MCF 10A (cell line): ENCODE data around the gene OR2V2. TPM values are rescaled to one million over a fixed set of nuclear protein-coding genes. Genes with fewer than 3 reads are reported as not detected.
A peak's percentile ranks its signal among the peaks of the same experiment; 100 is the strongest.

Experiments
- BruUV-seq: library from RNA; stranded (reverse); fragments of 400-500 nt; replicated peaks from 2 replicates; lab custom pipeline; 2021; lab: Mats Ljungman, UMichigan
- CTCF ChIA-PET: fragments of 300-600 bp; sonication (Branson Sonifier 250); formaldehyde crosslinking; extraction: SDS; loops from one replicate; lab custom pipeline; 2021; ENCODE audit warnings: antibody characterized with exemption, inconsistent platforms; lab: Yijun Ruan, JAX
- POLR2A ChIA-PET: fragments of 300-600, 350-650 bp; sonication (Branson Sonifier 250); formaldehyde crosslinking; extraction: SDS; loops from one replicate; lab custom pipeline; 2020; ENCODE audit warnings: antibody characterized with exemption, inconsistent platforms; lab: Yijun Ruan, JAX
- DNase-seq: peaks from one replicate; pipeline ENCODE4 v3.0.0-alpha.2; 2018; ENCODE audit not compliant: unreplicated experiment
- H3K27ac Mint-ChIP-seq: one replicate; pipeline ENCODE4 v1.8.0; 2022; ENCODE audit warnings: mild to moderate bottlenecking, low read depth, mixed read lengths; ENCODE audit not compliant: unreplicated experiment
- H3K27me3 Mint-ChIP-seq: one replicate; pipeline ENCODE4 v1.8.0; 2022; ENCODE audit warnings: mixed read lengths; ENCODE audit not compliant: insufficient read depth, unreplicated experiment
- H3K36me3 Mint-ChIP-seq: one replicate; pipeline ENCODE4 v1.8.0; 2022; ENCODE audit warnings: mild to moderate bottlenecking, moderate library complexity, mixed read lengths; ENCODE audit not compliant: insufficient read depth, unreplicated experiment
- H3K4me1 Mint-ChIP-seq: one replicate; pipeline ENCODE4 v1.8.0; 2022; ENCODE audit warnings: mixed read lengths; ENCODE audit not compliant: insufficient read depth, unreplicated experiment
- H3K4me3 Mint-ChIP-seq: one replicate; pipeline ENCODE4 v1.8.0; 2022; ENCODE audit warnings: mild to moderate bottlenecking, moderate library complexity, mixed read lengths; ENCODE audit not compliant: unreplicated experiment
- H3K9me3 Mint-ChIP-seq: one replicate; pipeline ENCODE4 v1.8.0; 2022; ENCODE audit warnings: mixed read lengths; ENCODE audit not compliant: unreplicated experiment
- CTCF ChIP-seq: fragments of 200-600 bp; IDR thresholded peaks from one replicate; pipeline ENCODE4 v1.8.0; 2022; ENCODE audit warnings: antibody characterized with exemption, mild to moderate bottlenecking; ENCODE audit not compliant: unreplicated experiment
- intact Hi-C: fragments of 100-400 bp; cut with micrococcal nuclease; formaldehyde crosslinking; loops from 2 replicates; pipeline ENCODE4 v1.14.1; 2022
- total RNA-seq: library from RNA; stranded (reverse); gene quantifications from 2 replicates; pipeline ENCODE4 v1.2.3, GENCODE V29; 2022

OR2V2 gene
- total RNA-seq, 1 experiment from 2014 or later: not detected

DNA sequence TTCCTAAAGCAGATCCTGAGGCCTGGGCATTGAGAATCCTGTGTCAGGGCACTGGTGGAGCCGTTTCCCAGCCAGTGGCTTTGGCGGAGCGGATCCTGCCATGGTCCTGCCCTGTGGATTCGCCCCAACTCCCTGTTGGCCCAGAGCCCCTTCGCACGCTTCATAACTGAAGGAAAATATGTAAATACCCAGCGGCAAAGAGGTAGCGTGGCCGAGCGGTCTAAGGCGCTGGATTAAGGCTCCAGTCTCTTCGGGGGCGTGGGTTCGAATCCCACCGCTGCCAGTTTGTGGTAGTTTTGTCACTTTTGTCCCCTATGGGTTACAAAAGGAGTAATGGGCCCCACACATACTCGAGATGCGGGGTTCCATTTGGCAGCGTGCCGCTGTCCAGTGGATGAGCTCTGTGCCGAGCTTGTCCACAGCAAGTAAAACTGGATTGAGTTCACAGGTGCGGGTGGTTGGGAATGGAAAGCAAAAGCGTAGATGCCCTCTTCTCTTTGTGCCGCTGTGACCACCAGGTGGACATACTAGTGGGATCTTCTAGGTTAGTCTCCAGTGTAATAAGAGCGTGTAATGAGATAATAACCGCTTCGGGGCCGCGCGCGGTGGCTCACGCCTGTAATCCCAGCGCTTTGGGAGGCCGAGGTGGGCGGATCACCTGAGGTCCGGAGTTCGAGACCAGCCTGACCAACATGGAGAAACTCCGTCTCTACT is 40.3 kb downstream of the OR2V2 start:
- no peaks in the 10 kb centered on the region for H3K27me3 Mint-ChIP-seq
- ChIA-PET POLR2A (interaction anchor here (0.8 to 8.8 kb wide), 17 partner anchors 15 to 388 kb away, joined by 3 to 432 read pairs (median 11); partner anchors contain the start of genes RACK1, TRIM41, TRIM52 and TRIM7), CTCF (interaction anchor here (0.6 to 7.4 kb wide), 6 partner anchors 9 to 817 kb away, joined by 3 to 67 read pairs (median 4); partner anchors contain the start of gene TRIM7)
- H3K27ac Mint-ChIP-seq: peak overlapping the region; percentile 93
- peak; percentile 92 for DNase-seq
- H3K36me3 Mint-ChIP-seq: peaks cover 38% of the 10 kb centered on the region
- intact Hi-C loops: loop anchor here (1.0 to 10.0 kb wide), 6 partner anchors 15 to 403 kb away; partner anchors contain the start of genes MGAT1, TRIM52 and ZFP62
- H3K4me3 Mint-ChIP-seq: peak overlapping the region; percentile 96
- TSS peak; percentile 63 for BruUV-seq
- H3K4me1 Mint-ChIP-seq: peaks cover 7% of the 10 kb centered on the region
- H3K9me3 Mint-ChIP-seq: no peaks in the 10 kb centered on the region
- TF ChIP-seq CTCF: peak; percentile 40

GRCh38 chr5:181188700-181189362 is 41.4 kb downstream of the OR2V2 start:
- DNase-seq: peak; percentile 91
- Mint-ChIP-seq H3K27me3 (no peaks in the 10 kb centered on the region), H3K36me3 (peaks cover 38% of the 10 kb centered on the region), H3K27ac (peak overlapping the region; percentile 93), H3K9me3 (no peaks in the 10 kb centered on the region), H3K4me1 (peaks cover 13% of the 10 kb centered on the region), H3K4me3 (peak overlapping the region; percentile 96)
- POLR2A ChIA-PET: interaction anchor here (0.7 to 8.8 kb wide), 20 partner anchors 14 to 389 kb away, joined by 3 to 432 read pairs (median 8); partner anchors contain the start of genes RACK1, TRIM41, TRIM52 and TRIM7
- BruUV-seq: no TSS peak
- no peak for TF ChIP-seq CTCF
- CTCF ChIA-PET: interaction anchor here (0.7 to 7.4 kb wide), 9 partner anchors 10 to 385 kb away, joined by 3 to 67 read pairs (median 4); partner anchors contain the start of genes TRIM52 and TRIM7
- intact Hi-C loops: loop anchor here (1.0 to 10.0 kb wide), 6 partner anchors 16 to 404 kb away; partner anchors contain the start of genes MGAT1, TRIM52 and ZFP62

- BruUV-seq: no TSS peak
- peak overlapping the region; percentile 96 for H3K4me3 Mint-ChIP-seq
- H3K27me3 Mint-ChIP-seq: no peaks in the 10 kb centered on the region
- peaks cover 38% of the 10 kb centered on the region for H3K36me3 Mint-ChIP-seq
- ChIA-PET CTCF (interaction anchor here (0.6 to 7.4 kb wide), 10 partner anchors 15 to 1000 kb away, joined by 3 to 67 read pairs (median 3); partner anchors contain the start of gene TRIM7), POLR2A (interaction anchor here (0.7 to 8.8 kb wide), 15 partner anchors 14 to 388 kb away, joined by 3 to 432 read pairs (median 14); partner anchors contain the start of genes RACK1, TRIM41, TRIM52 and TRIM7)
- H3K27ac Mint-ChIP-seq: peak overlapping the region; percentile 93
- peak; percentile 60 for DNase-seq
- intact Hi-C loops: loop anchor here (2.0 to 10.0 kb wide), 4 partner anchors 17 to 405 kb away; partner anchors contain the start of genes MGAT1 and ZFP62
- no peaks in the 10 kb centered on the region for H3K9me3 Mint-ChIP-seq
- peaks cover 14% of the 10 kb centered on the region for H3K4me1 Mint-ChIP-seq
- no peak for TF ChIP-seq CTCF
Observed at GRCh38 chr5:181189363-181189961, 42.1 kb downstream of the OR2V2 start.
